Heart right ventricle (tissue), 16 donors: ENCODE measurements around the gene ACTR5. TPM values are rescaled to one million over a fixed set of nuclear protein-coding genes. Genes with fewer than 3 reads are reported as not detected.
A peak's percentile ranks its signal among the peaks of the same experiment; 100 is the strongest.

ENCODE experiments used
- ATAC-seq, 8 donors: fragments of 200-7000 bp; cut with Tn5 transposase; one replicate each; pipeline ENCODE4 v1.9.1; 2020; ENCODE audit warnings: mild to moderate bottlenecking in 8 of 8, moderate library complexity in 8 of 8, moderate number of reproducible peaks in 1 of 8
- DNase-seq, 2 donors: peaks; one replicate each; pipeline ENCODE4 v3.0.0-alpha.2; 2020
- H3K27ac ChIP-seq, 10 donors: fragments of 200-600 bp; sonication (generic) in 2 of 10; one replicate each; pipeline versions ENCODE4 v1.5.0 to v1.8.0; 2020 to 2022; ENCODE audit warnings: mild to moderate bottlenecking in 3 of 10
- H3K27me3 ChIP-seq, 7 donors: fragments of 200-600 bp; one replicate each; pipeline ENCODE4 v1.8.0; 2021 to 2022; ENCODE audit warnings: mild to moderate bottlenecking in 2 of 7
- H3K36me3 ChIP-seq, 9 donors: fragments of 200-600 bp; sonication (generic) in 1 of 9; one replicate each; pipeline versions ENCODE4 v1.5.0 to v1.8.0; 2020 to 2022; ENCODE audit warnings: mild to moderate bottlenecking in 2 of 9
- H3K4me1 ChIP-seq, 9 donors: fragments of 200-600 bp; sonication (generic) in 1 of 9; one replicate each; pipeline versions ENCODE4 v1.5.0 to v1.8.0; 2020 to 2022; ENCODE audit warnings: mild to moderate bottlenecking in 4 of 9
- H3K4me3 ChIP-seq, 10 donors: fragments of 200-600 bp; sonication (generic) in 2 of 10; one replicate each; pipeline versions ENCODE4 v1.5.0 to v1.8.0; 2020 to 2022; ENCODE audit warnings: mild to moderate bottlenecking in 7 of 10, moderate library complexity in 2 of 10
- H3K9me3 ChIP-seq, 11 donors: fragments of 200-600 bp in 10 of 11; sonication (generic) in 2 of 11; one replicate each; pipeline versions ENCODE4 v1.5.0 to v1.8.0; 2013 to 2022; ENCODE audit warnings: mild to moderate bottlenecking in 2 of 11, control low read depth in 1 of 11, moderate library complexity in 1 of 11
- CTCF ChIP-seq, 9 donors: fragments of 200-600 bp; sonication (generic) in 2 of 9; IDR thresholded peaks; one replicate each; pipeline versions ENCODE4 v1.5.0 to v1.8.0; 2021 to 2022; ENCODE audit warnings: antibody characterized with exemption in 9 of 9, mild to moderate bottlenecking in 5 of 9, moderate library complexity in 1 of 9
- WGBS, 2 donors: extraction: QIAGEN DNeasy Blood & Tissue Kit; methylation state at CpG; one replicate each; pipeline ENCODE4 v1.1.7; 2013; ENCODE audit warnings: inconsistent platforms in 1 of 2; 5-methylcytosine and 5-hydroxymethylcytosine counted together
- intact Hi-C, 10 donors: fragments of 100-400 bp; cut with DNase I; formaldehyde crosslinking; loops; one replicate each; pipeline versions ENCODE4 v1.11.1 to v1.14.2; 2022
- polyA plus RNA-seq, 2 donors: library from polyadenylated mRNA; stranded (reverse); fragments of 200-250 nt; gene quantifications; one replicate each; pipeline ENCODE4 v1.2.3, GENCODE V29; 2013
- total RNA-seq, 10 donors: library from RNA; stranded (reverse); fragmentation: NEBNext Ultra II Directional in 3 of 10; extraction: Animal tissue kit (Norgen Biotek cat#: 25700) in 3 of 10; gene quantifications; one replicate each; pipeline versions ENCODE4 v1.2.1 to v1.2.4, GENCODE V29; 2021 to 2023
- donor health status: Arrhythmogenic right ventricular cardiomyopathy.
- donor health status: ischemic (EF 13 %, LVEDD 7.1; RV severe dilation, severe dysfunction).
- donor health status: healthy with polysubstance abuse.
- donor health status: DM: no; HTN: yes; CAD: no.
- donor health status: DM: no; HTN: no; CAD: no.
- donor health status: ischemic (EF 25% LVEDD 6.9; RV normal size, moderate dysfunction).
- donor health status: ischemic (EF 25% LVEDD 5.7; RV mildly dilated, moderate dysfunction).
- donor health status: healthy.
- donor health status: DM: yes; HTN: yes; CAD: no.
- donor health status: Ischemic cardiomyopathy.
- donor health status: ischemic (EF 35%, LVEDD 5.7; RV mildly dilated, moderate dysfunction).
- donor health status: nonischemic (EF 11% LVEDD 7.7; RV severe dilation, severe dysfunction).
- donor health status: DM: yes; HTN: yes; CAD: no.
- donor health status: PGD.
- donor health status: ischemic (EF 29% LVEDD 5.4; RV normal size, mild dysfunction).
- donor health status: nonischemic (EF 23%, LVEDD 6.1; RV moderate dilation, normal function).

The ACTR5 gene
- total and polyA plus RNA-seq, 12 donors: 1.5 to 5.4 (median 2.8) TPM

GRCh38 chr20:38787870-38788269 is 39.6 kb downstream of the ACTR5 start:
- 88 to 96% methylated on average over 7 of the region's 7 CpGs for WGBS, 2 donors
- TF ChIP-seq CTCF (IDR thresholded peaks at IDR 0.05): no peak
- Histone ChIP-seq H3K9me3 (peaks cover 0 to 8% (median 0%) of the 10 kb centered on the region in 11 donors), H3K27ac (no peak overlapping the region), H3K36me3 (no peaks in the 10 kb centered on the region), H3K27me3 (peaks cover 0 to 7% (median 0%) of the 10 kb centered on the region in 7 donors), H3K4me1 (no peaks in the 10 kb centered on the region), H3K4me3 (no peak overlapping the region)
- intact Hi-C loops: no loop called here
- DNase-seq (no peak), ATAC-seq (no peak)

GRCh38 chr20:38789503-38790199 is 41.4 kb downstream of the ACTR5 start:
- peaks cover 0 to 8% (median 0%) of the 10 kb centered on the region in 11 donors for H3K9me3 ChIP-seq
- intact Hi-C loops: loop anchor here in 1 of 10 donors (5.0 kb wide), 1 partner anchor 142 kb away; no protein-coding TSS in a partner anchor
- H3K27me3 ChIP-seq: peaks cover 0 to 7% (median 0%) of the 10 kb centered on the region in 7 donors
- no peak overlapping the region for H3K4me3 ChIP-seq
- no peak for TF ChIP-seq CTCF (IDR thresholded peaks at IDR 0.05)
- H3K36me3 ChIP-seq: no peaks in the 10 kb centered on the region
- DNase-seq (no peak), ATAC-seq (peak in 1 of 8 donors; percentile 26)
- no peak overlapping the region for H3K27ac ChIP-seq
- H3K4me1 ChIP-seq: no peaks in the 10 kb centered on the region
- WGBS, 2 donors: 80 to 86% methylated on average over 7 of the region's 7 CpGs

- H3K27ac ChIP-seq: no peak overlapping the region
- H3K27me3 ChIP-seq: peaks cover 0 to 7% (median 0%) of the 10 kb centered on the region in 7 donors
- ATAC-seq (peak in 2 of 8 donors; percentile 50 to 51), DNase-seq (no peak)
- TF ChIP-seq CTCF (IDR thresholded peaks at IDR 0.05): peak; percentile 30 to 75 (median 61)
- H3K9me3 ChIP-seq: peaks cover 0 to 8% (median 0%) of the 10 kb centered on the region in 11 donors
- 42 to 49% methylated on average over 16 of the region's 16 CpGs for WGBS, 2 donors
- no peaks in the 10 kb centered on the region for H3K36me3 ChIP-seq
- intact Hi-C loops: loop anchor here in 1 of 10 donors (5.0 kb wide), 1 partner anchor 143 kb away; no protein-coding TSS in a partner anchor
- no peaks in the 10 kb centered on the region for H3K4me1 ChIP-seq
- H3K4me3 ChIP-seq: no peak overlapping the region
Measured at GRCh38 chr20:38790200-38791053, 42.2 kb downstream of the ACTR5 start.

- no peaks in the 10 kb centered on the region for H3K4me1 ChIP-seq
- DNase-seq: no peak
- H3K27ac ChIP-seq: no peak overlapping the region
- no peak for ATAC-seq
- 82 to 94% methylated on average over 3 of the region's 3 CpGs for WGBS, 2 donors
- intact Hi-C loops: loop anchor here in 1 of 10 donors (5.0 kb wide), 1 partner anchor 144 kb away; no protein-coding TSS in a partner anchor
- peaks cover 0 to 8% (median 0%) of the 10 kb centered on the region in 11 donors for H3K9me3 ChIP-seq
- H3K27me3 ChIP-seq: peaks cover 0 to 7% (median 0%) of the 10 kb centered on the region in 7 donors
- TF ChIP-seq CTCF (IDR thresholded peaks at IDR 0.05): no peak
- H3K4me3 ChIP-seq: no peak overlapping the region
- no peaks in the 10 kb centered on the region for H3K36me3 ChIP-seq
Measured at GRCh38 chr20:38791291-38791690, 43.0 kb downstream of the ACTR5 start.
